Fibroblast of lung (primary cell): ENCODE results near the gene PWWP2B.

Experiments used
- CTCF ChIP-seq, 2 donors: IDR thresholded peaks in 1 of 2; conservative IDR thresholded peaks in 1 of 2; 1 replicate in 1 of 2; 2 replicates in 1 of 2; pipeline ENCODE4 v1.5.1; 2011 to 2012; ENCODE audit warnings: low read length in 2 of 2, control low read depth in 1 of 2, inconsistent platforms in 1 of 2, low read depth in 1 of 2, mild to moderate bottlenecking in 1 of 2
- EZH2 ChIP-seq: IDR thresholded peaks from 2 replicates; pipeline ENCODE4 v1.5.1; 2012; ENCODE audit warnings: low read length, control low read depth, mild to moderate bottlenecking; ENCODE audit errors: missing control alignments

- TF ChIP-seq CTCF (conservative IDR thresholded peaks at IDR 0.05 in 1 of 2, IDR thresholded peaks at IDR 0.05 in 1 of 2; ENCODE audit: low read depth in 1 of 2, low read length in 2 of 2) (no peak), EZH2 (no peak)
Measured at GRCh38 chr10:132402781-132403241, 5.8 kb downstream of the PWWP2B start.
